ENCODE results near the gene HIC1.

Gene HIC1

DNA sequence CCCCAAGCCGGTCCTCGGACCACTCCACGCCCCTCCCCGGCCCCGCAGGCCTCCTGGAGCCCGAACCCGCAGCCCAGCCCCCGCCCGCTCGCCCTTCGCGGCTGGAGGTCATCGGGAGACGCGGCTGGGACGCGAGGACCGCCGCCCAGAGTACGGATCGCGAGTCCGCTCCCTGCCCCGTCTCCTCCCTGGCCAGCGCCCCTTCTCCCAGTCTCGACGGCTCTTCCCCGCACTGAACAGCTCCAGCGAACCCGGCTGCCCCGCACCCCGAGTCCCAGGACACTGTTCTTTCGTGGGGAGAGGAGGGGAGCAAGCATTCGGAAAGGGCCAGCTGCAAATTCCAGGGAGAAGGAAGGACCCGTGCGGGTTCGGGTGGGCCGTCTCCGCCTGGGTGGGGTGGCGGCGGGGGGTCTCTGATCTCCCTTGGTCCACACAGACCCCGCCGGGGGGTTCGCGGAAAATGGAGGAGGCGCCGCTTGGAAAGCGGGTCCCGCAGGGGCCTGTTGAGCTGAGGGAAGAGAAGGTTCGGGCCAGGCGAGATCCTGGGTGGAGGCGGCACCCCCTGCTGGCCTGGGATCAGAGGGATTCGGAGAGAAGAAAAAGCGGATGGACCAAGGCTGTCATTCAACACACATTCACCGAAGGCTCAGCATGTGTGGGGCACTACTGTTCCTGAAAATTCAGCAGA is 29.1 kb upstream of the HIC1 start:
- no peak for DNase-seq

GRCh38 chr17:2027528-2028233 is 27.2 kb upstream of the HIC1 start:
- no peak for DNase-seq

GRCh38 chr17:2028234-2028614 is 26.7 kb upstream of the HIC1 start:
- DNase-seq: no peak

DNA sequence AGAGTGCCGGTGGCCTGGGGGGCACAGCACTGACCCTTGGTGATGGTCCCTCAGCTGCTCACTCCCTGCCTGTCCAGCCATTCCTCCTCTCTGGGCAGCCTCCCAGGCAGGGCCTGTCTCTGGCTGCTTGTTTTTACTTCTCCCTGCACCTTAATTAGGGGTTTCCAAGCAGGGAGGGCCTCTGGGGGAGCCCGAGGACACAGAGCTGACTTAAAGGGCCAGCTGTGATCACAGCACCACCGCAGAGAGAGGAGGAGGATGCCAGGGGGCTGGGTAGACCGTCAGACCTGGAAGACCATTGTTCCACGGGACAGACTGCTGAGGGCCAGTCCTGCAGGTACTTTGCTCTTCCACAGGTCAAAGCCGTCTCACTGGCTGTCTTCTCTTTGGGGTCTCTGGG is 26.2 kb upstream of the HIC1 start:
- DNase-seq: no peak

- peak; percentile 63 for DNase-seq
Observed at GRCh38 chr17:2029911-2030778, 24.8 kb upstream of the HIC1 start, which contains the start of gene DPH1. Gene DPH1 (plus strand): TSS chr17:2030153. CDS start chr17:2030170, 17 bp downstream.

GRCh38 chr17:2030779-2031163 is 24.1 kb upstream of the HIC1 start:
- no peak for DNase-seq

GRCh38 chr17:2033153-2033552 is 21.8 kb upstream of the HIC1 start:
- no peak for DNase-seq

DNA sequence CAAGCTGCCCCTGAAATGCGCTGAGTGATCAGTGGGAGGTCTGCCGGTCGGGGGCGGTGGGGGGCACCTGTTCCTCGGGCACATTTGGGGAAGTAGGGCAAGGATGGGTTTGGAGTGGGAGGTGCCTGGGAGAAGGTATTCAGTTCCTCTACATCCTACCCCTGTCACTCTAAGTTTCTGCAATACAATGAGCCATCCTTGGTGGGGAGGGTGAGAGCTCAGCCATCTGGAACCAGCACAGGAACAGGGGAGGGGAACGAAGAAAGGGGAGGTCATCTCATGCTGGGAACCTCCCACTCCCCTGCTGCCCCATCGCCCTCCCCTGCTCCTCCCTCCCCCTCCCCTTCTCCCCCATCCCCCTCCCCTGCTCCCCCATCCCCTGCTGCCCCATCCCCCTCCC is 20.7 kb upstream of the HIC1 start:
- no peak for DNase-seq

- DNase-seq: no peak
Observed at GRCh38 chr17:2034806-2035540, 19.9 kb upstream of the HIC1 start.

GRCh38 chr17:2035541-2036488 is 19.1 kb upstream of the HIC1 start:
- DNase-seq: no peak

DNA sequence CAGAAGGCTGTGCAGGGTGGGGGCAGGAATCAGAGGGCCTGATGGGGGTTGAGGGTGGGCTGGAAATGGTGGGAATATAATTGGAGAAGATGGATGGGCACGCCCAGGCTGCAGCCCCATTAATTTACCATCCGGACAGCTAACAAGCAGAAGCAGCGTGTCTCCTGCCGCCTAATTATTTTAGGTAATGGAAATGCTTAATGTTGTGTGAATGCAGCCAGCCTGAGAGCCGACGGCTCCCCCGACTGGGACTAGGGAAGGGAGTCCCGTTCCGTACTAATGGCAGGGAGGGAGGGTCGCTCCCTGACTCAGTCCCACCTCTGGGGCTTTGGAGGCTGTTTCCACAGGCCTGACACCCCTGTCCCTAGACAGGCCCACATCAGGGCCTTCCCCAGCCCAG is 17.7 kb upstream of the HIC1 start:
- no peak for DNase-seq

- DNase-seq: no peak
Observed at GRCh38 chr17:2040219-2040827, 14.6 kb upstream of the HIC1 start.

GRCh38 chr17:2040942-2041560 is 13.9 kb upstream of the HIC1 start:
- DNase-seq: no peak

GRCh38 chr17:2041561-2042389 is 13.1 kb upstream of the HIC1 start, which contains the start of gene OVCA2:
Gene OVCA2 (plus strand): TSS chr17:2042022. CDS start chr17:2042048, 26 bp downstream.
- peak; percentile 15 for DNase-seq

DNA sequence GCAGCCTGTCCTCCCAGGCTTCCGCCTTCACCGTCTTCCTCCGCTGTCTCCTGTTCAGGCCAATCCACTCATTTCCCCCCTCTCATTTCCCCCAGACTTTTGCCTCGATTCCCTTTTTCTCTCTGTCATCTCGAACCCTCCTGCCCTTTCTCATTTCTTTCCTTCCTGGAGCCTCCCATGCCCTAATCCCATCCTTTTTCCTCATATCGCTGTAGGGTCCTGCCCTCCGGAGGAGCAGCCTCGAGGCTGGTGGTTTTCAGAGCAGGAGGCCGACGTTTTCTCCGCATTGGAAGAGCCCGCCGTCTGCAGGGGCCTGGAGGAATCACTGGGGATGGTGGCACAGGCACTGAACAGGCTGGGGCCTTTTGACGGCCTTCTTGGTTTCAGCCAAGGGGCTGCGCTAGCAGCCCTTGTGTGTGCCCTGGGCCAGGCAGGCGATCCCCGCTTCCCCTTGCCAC is 12.5 kb upstream of the HIC1 start:
- DNase-seq: no peak

- DNase-seq: no peak
Observed at GRCh38 chr17:2042933-2043332, 12.0 kb upstream of the HIC1 start.

DNA sequence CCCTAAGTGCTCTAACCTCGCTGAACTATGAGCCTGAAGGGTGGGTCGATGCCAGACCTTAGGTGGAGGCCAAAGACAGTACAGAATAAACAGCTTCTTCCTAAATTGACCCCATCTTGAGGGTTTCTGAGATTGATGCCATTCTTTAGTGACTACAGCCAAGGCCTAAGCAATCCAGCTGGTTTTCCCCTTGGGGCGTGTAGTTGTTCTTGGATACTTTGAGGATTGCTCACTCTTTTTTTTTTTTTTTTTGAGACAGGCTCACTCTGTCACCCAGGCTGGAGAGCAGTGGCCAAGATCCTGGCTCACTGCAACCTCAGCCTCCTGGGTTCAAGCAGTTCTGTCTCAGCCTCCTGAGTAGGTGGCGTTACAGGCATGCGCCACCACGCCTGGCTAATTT is 11.1 kb upstream of the HIC1 start:
- no peak for DNase-seq

DNA sequence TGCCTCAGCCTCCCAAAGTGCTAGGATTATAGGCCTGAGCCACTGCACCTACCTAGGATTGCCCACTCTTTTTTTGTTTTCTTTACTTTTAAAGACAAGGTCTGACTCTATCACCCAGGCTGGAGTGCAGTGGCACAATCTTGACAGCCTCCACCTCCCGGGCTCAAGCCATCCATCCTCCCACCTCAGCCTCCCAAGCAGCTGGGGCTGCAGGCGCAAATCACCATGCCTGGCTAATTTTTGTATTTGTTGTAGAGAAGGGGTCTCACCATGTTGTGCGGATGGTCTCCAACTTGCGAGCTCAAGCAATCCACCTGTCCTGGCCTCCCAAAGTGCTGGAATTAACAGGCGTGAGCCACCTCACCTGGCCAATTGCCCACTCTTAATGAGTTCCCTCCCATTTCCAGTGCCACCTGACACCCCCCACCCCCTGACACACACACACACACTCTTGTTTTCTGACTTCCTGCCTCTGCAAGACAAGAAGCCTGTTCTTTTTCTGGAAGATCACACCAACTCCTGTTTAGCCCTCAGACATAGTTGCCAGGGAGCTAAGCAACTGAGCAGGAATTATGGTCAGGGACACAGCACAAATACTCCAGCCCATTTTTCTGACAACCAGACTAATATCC is 10.5 kb upstream of the HIC1 start:
- DNase-seq: no peak

GRCh38 chr17:2047590-2047989 is 7.3 kb upstream of the HIC1 start:
- DNase-seq: no peak

All from GF-D8 (cell line).